ENCODE data around the gene HIPK4.

The HIPK4 gene

GRCh38 chr19:40397568-40397906 is 7.6 kb upstream of the HIPK4 start:
- H3K4me3 ChIP-seq (ENCODE audit: low read depth, low read length): no peak overlapping the region
- no peak for DNase-seq (ENCODE audit: low read depth)
- TF ChIP-seq CTCF (conservative IDR thresholded peaks at IDR 0.05; ENCODE audit: low read depth, low read length): no peak

GRCh38 chr19:40396886-40397567 is 7.0 kb upstream of the HIPK4 start:
- H3K4me3 ChIP-seq (ENCODE audit: low read depth, low read length): no peak overlapping the region
- no peak for DNase-seq (ENCODE audit: low read depth)
- no peak for TF ChIP-seq CTCF (conservative IDR thresholded peaks at IDR 0.05; ENCODE audit: low read depth, low read length)

GRCh38 chr19:40395956-40396355 is 6.0 kb upstream of the HIPK4 start:
- no peak for DNase-seq (ENCODE audit: low read depth)
- no peak overlapping the region for H3K4me3 ChIP-seq (ENCODE audit: low read depth, low read length)
- TF ChIP-seq CTCF (conservative IDR thresholded peaks at IDR 0.05; ENCODE audit: low read depth, low read length): no peak

GRCh38 chr19:40394816-40395210 is 4.8 kb upstream of the HIPK4 start:
- TF ChIP-seq CTCF (conservative IDR thresholded peaks at IDR 0.05; ENCODE audit: low read depth, low read length): no peak
- H3K4me3 ChIP-seq (ENCODE audit: low read depth, low read length): no peak overlapping the region
- DNase-seq (ENCODE audit: low read depth): no peak

- TF ChIP-seq CTCF (conservative IDR thresholded peaks at IDR 0.05; ENCODE audit: low read depth, low read length): no peak
- no peak overlapping the region for H3K4me3 ChIP-seq (ENCODE audit: low read depth, low read length)
- no peak for DNase-seq (ENCODE audit: low read depth)
These were observed 4.2 kb upstream of the HIPK4 start for GRCh38 chr19:40393894-40394815.

- DNase-seq (ENCODE audit: low read depth): peak; percentile 14
- TF ChIP-seq CTCF (conservative IDR thresholded peaks at IDR 0.05; ENCODE audit: low read depth, low read length): peak; percentile 37
- no peak overlapping the region for H3K4me3 ChIP-seq (ENCODE audit: low read depth, low read length)
These were observed 3.0 kb upstream of the HIPK4 start for GRCh38 chr19:40392894-40393517.

Measured in choroid plexus epithelial cell (primary cell).